GM15510 (cell line): Measurements from ENCODE around the gene STARD9.

Experiments
- POLR2A ChIP-seq: IDR thresholded peaks from 3 replicates; pipeline ENCODE4 v1.6.1; 2011; ENCODE audit warnings: borderline replicate concordance; ENCODE audit not compliant: insufficient read length; ENCODE audit errors: extremely low read depth

The STARD9 gene

DNA sequence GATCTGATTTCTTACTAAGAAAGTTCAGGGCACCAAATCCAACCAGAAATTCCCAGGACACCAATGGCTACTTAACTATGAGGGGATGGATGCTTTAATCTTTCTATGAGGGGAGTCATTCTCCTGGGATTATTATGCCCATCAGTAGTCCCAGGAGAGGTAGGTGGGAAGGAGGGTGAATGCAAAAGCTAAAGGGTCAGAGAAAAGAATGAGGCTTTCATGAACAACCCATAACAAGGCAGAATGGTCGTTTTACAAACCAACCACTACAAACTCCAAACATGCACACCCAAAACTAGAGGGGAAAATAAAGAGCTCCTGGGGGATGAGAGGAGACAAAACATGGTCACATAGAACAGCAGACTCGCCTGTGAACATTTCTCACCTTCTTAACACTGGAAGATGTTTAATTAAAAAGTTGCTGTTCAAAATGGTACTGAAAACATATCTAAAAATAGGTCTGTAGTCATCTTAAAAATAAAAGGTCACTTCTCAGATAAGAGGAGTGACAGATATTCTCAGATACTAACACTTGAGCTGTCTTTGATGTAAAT lies 3.7 kb downstream of the STARD9 start:
- TF ChIP-seq POLR2A: no peak

- no peak for TF ChIP-seq POLR2A
Observed at GRCh38 chr15:42581272-42581730, 5.9 kb downstream of the STARD9 start.

GRCh38 chr15:42582569-42583375 lies 7.4 kb downstream of the STARD9 start:
- TF ChIP-seq POLR2A: no peak

GRCh38 chr15:42584031-42584765 lies 8.8 kb downstream of the STARD9 start:
- TF ChIP-seq POLR2A: no peak

- no peak for TF ChIP-seq POLR2A
Observed at GRCh38 chr15:42590619-42591237, 15.3 kb downstream of the STARD9 start.

DNA sequence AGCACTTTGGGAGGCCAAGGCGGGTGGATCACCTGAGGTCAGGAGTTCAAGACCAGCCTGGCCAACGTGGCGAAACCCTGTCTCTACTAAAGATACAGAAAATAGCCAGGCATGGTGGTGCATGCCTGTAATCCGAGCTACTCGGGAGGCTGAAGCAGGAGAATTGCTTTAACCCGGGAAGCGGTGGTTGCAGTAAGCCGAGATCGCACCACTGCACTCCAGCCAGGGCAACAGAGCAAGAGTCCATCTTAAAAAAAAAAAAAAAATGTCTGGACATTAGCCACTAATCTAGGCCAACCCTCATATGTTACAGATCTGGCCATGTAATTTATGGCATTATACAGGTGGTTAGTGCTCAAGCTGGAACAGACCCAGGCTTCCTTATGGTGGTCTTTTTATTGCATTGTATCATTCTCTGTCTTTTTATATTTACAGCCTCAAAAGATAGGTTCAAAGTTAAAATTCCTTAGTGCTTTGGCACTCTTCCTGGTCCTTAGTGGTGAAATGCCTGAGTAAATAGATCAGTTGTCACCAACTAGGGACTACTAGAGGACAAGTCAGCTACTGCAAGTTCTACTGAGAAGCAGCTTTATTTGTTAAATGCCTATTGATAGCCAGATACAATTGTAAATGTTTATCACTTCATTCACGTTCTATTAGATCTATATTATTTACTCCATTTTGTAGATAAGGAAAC lies 16.0 kb downstream of the STARD9 start:
- TF ChIP-seq POLR2A: no peak

DNA sequence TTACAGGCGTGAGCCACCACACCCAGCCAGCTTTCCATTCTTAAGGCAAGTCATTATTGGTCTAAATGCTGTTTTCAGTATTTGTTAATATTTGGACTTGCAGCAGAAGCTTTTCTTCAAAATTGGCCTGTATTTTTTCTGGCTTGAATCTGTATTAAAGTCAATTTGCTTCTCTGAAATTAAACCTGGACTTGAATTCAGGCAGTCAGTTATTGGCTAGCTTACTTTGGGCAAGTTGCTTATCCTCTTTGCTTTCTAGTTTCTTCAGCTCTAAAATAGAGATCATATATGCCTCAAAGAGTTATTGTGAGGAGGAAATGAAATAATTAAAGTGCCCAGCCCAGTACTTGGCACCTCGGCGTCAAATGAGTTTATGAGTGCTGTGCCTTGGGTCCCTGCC lies 17.3 kb downstream of the STARD9 start:
- no peak for TF ChIP-seq POLR2A

- no peak for TF ChIP-seq POLR2A
Observed at GRCh38 chr15:42593143-42593542, 17.7 kb downstream of the STARD9 start.

GRCh38 chr15:42594095-42594494 lies 18.7 kb downstream of the STARD9 start:
- no peak for TF ChIP-seq POLR2A

DNA sequence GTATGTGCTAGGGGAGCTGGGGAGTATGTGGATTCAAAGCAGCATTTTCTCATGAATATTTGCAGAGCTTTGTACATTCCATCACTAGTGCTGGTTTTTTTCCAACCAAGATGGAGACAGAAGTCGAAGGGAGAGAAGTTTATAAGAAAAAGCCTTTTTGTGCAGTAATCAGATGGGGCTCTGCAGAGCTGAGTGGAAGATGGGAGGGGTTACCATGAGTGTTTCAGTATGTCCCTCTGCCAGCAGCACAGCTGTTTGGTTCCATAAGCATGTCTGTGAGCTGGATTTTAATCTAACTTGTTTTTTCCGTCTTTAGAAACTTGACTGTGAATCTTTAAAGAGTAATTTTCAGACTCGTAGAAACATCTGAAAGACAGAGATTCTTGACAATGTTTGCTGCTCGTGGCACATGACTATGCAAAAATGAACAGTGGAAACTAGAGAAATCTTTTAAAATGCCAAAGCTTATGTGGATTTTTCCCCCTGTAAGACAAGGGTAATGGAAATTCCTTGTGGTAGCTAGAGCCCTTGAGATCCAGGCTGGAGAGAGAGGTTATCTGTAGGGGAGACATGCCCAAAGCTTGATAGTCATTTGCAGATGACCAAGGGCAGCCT lies 20.3 kb downstream of the STARD9 start:
- TF ChIP-seq POLR2A: no peak

- TF ChIP-seq POLR2A: no peak
Observed at GRCh38 chr15:42602501-42602900, 27.1 kb downstream of the STARD9 start.

- no peak for TF ChIP-seq POLR2A
Observed at GRCh38 chr15:42603978-42604377, 28.6 kb downstream of the STARD9 start.

DNA sequence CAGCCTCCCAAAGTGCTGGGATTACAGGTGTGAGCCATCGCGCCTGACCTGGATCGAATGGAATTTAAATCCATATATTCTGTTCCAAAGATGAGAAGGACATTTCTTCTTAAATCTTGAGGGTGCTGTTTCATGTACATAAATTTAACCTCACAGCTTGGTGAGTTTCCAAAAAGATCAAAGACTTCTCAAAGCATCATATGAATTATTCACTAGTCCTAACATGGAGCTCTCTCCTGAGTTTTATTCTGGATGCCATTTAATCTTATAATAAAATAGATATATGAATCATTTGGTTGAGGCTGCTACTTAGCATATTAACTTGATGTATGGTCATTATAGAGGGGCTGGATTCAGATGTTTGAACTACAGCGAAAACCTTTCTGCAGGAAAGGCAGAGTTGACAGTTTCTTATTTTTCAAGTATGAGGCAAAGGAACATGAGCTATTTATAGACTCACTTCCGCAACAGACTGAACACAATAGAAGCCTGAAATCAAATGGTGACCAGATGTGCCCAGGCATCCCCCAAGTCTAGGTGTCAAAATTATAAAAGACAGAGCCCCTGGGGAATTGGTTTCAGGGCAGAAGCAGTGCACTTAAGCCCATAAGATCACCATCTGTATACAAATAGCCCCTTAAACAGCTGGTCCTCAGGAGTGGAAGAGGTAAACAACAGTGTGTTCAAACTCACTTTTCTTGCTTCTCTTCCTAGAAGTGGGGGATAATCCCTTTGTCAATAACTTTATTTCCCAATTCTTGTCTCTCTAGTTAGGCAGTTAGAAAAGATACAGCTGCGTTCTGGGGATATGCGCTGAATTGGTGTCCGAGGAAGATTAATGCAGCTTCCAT lies 29.7 kb downstream of the STARD9 start:
- TF ChIP-seq POLR2A: no peak

GRCh38 chr15:42605796-42606195 lies 30.4 kb downstream of the STARD9 start:
- TF ChIP-seq POLR2A: no peak

DNA sequence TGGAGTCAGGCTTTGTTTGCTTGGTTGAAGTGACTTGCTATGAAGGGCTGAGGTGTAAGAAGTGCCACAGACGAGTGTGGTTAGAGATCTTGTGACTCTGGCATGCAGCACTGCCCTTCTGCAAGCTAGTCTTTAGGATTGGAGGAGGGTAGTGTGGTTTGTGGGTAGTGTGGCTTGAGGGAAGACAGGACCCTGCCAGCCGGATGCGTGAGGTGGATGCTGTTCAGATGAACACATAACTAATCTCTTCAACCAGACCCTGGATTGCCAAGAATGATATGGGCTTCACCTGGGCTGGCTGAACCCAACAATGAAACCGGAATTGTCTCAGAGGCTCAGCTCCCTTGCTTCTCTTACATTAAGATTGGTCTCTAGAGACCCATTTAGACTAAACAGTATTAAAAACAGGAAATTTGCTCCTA lies 32.7 kb downstream of the STARD9 start:
- no peak for TF ChIP-seq POLR2A
